Thoracic aorta (tissue), 2 donors: ENCODE results near the gene AKAP8L. TPM values are rescaled to one million over a fixed set of nuclear protein-coding genes. Genes with fewer than 3 reads are reported as not detected.
"Not testable (repeated sequence)": the region's sequence is repeated elsewhere in the genome, so short reads cannot be mapped to it uniquely, and the experiment has no call there.

Experiments used
- ATAC-seq: fragments of 150-250 bp; one replicate; pipeline ENCODE4 v1.8.0; 2017; ENCODE audit warnings: low read depth; ENCODE audit not compliant: insufficient number of reproducible peaks, low FRiP score
- DNase-seq: peaks from one replicate; pipeline ENCODE4 v3.0.0-alpha.2; 2020; ENCODE audit warnings: low spot score
- H3K27ac ChIP-seq, 2 donors: fragments of 200-600 bp; sonication (generic); 1 replicate in 1 of 2; 2 replicates in 1 of 2; pipeline ENCODE4 v1.5.1; 2016; ENCODE audit warnings: mild to moderate bottlenecking in 2 of 2, moderate library complexity in 2 of 2
- H3K27me3 ChIP-seq: fragments of 200-600 bp; sonication (generic); replicated peaks from 2 replicates; pipeline ENCODE4 v1.6.0; 2016; ENCODE audit warnings: mild to moderate bottlenecking; ENCODE audit not compliant: insufficient read depth
- H3K36me3 ChIP-seq: fragments of 200-600 bp; sonication (generic); one replicate; pipeline ENCODE4 v1.5.1; 2016
- H3K4me1 ChIP-seq, 2 donors: fragments of 200-600 bp; sonication (generic); 1 replicate in 1 of 2; 2 replicates in 1 of 2; pipeline versions ENCODE4 v1.5.1 to v1.6.0; 2016; ENCODE audit warnings: low read depth in 2 of 2, mild to moderate bottlenecking in 1 of 2; ENCODE audit not compliant: control insufficient read depth in 1 of 2
- H3K4me3 ChIP-seq: fragments of 200-600 bp; sonication (generic); 2 replicates; pipeline ENCODE4 v1.5.1; 2016; ENCODE audit warnings: mild to moderate bottlenecking
- H3K9me3 ChIP-seq: fragments of 200-600 bp; sonication (generic); 2 replicates; pipeline ENCODE4 v1.5.1; 2016
- total RNA-seq, 2 donors: library from RNA; depleted of rRNA; stranded (reverse); fragments of >200 nt; gene quantifications; one replicate each; pipeline versions ENCODE4 v1.1.0 to v1.2.3, GENCODE V29; 2016
- TF ChIP-seq, protein P1 (sequence below): fragments of 200-600 bp; sonication (generic); IDR thresholded peaks from one replicate; pipeline ENCODE4 v1.5.1; 2019; ENCODE audit warnings: antibody characterized with exemption

AKAP8L gene
- total RNA-seq, 2 donors from 2014 or later = 163 to 247 TPM

DNA sequence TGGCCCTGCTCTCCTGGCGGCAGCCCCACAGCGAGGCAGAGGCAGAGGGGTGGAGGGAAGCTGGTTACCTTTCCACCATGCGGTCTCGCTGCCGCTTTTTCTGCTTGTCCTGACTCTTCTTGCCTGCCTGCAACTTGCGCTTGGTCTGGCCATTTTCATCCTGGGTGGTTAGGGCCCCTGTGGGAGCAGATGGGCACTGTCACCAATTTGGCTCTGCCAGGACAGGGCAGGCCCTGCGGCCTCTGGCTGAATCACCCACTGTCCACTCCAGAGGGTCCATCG is 19.6 kb downstream of the AKAP8L start:
- TF ChIP-seq, protein P1, sequence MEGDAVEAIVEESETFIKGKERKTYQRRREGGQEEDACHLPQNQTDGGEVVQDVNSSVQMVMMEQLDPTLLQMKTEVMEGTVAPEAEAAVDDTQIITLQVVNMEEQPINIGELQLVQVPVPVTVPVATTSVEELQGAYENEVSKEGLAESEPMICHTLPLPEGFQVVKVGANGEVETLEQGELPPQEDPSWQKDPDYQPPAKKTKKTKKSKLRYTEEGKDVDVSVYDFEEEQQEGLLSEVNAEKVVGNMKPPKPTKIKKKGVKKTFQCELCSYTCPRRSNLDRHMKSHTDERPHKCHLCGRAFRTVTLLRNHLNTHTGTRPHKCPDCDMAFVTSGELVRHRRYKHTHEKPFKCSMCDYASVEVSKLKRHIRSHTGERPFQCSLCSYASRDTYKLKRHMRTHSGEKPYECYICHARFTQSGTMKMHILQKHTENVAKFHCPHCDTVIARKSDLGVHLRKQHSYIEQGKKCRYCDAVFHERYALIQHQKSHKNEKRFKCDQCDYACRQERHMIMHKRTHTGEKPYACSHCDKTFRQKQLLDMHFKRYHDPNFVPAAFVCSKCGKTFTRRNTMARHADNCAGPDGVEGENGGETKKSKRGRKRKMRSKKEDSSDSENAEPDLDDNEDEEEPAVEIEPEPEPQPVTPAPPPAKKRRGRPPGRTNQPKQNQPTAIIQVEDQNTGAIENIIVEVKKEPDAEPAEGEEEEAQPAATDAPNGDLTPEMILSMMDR = no peak
- no peak for DNase-seq
- Histone ChIP-seq H3K4me3 (no peak overlapping the region), H3K9me3 (no peaks in the 10 kb centered on the region), H3K36me3 (peaks cover 74% of the 10 kb centered on the region), H3K4me1 (peaks cover 13 to 28% of the 10 kb centered on the region in 2 donors), H3K27ac (no peak overlapping the region), H3K27me3 (no peaks in the 10 kb centered on the region)
- ATAC-seq = no peak

DNA sequence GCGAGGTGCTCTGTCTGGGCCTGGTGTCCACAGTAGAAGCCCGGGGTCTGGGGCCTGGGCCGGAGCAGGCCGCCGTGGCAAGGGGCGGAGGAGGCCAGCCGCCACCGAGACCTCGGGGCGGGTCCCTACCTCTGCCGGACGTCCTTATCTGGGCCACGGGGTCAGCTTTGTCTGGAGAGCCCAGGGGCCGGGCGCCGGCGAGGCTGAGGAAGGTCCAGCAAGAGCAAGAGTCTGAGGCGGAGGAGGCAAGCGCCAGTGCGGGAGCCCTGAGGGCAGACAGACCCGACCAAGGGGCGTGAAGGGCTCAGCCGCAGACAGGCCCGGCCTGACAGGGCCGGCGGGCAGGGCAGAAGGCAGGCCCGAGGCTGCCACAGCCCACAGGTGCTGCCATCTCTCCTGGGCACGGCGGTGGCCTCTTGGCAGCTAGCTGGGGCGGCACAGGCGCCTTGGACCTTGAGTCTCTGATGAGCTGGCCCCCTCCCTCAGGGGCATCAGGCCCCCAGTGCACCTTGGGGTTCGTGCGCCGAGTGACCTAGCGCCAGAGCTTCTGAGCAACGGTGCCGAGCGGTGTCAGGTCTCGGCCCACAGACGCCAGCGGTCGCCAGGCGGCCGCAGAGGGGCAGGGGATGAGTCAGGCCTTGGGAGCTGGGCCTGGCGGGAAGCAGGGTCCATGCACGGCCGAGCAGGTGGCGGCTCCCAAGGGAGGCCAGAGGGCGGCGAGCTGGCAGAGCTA is 20.1 kb downstream of the AKAP8L start:
- H3K9me3 ChIP-seq = no peaks in the 10 kb centered on the region
- H3K27me3 ChIP-seq = no peaks in the 10 kb centered on the region
- H3K27ac ChIP-seq = no peak overlapping the region
- no peak for DNase-seq
- peaks cover 77% of the 10 kb centered on the region for H3K36me3 ChIP-seq
- TF ChIP-seq, protein P1 = no peak
- H3K4me3 ChIP-seq = no peak overlapping the region
- ATAC-seq = no peak
- H3K4me1 ChIP-seq = peaks cover 9 to 23% of the 10 kb centered on the region in 2 donors

DNA sequence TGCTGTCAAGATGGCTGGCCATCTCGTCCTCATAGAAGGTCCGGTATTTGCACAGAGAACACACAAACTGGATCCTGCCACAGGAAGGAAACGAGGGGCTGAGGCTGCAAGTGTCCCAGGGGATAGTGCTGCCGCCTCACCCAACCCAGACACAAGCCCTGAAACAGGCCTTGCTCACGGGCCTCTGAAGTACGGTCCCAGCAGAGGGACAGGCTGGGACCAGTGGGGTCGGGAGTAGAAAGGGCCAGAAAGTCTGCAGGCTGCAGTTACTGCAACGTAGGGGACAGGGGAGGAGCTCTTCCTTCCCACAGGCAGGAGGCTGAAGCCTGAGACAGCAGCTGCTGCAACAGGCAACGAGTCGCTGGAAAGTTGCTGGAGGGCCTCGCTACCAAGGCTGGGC is 21.0 kb downstream of the AKAP8L start:
- H3K4me3 ChIP-seq = no peak overlapping the region
- no peaks in the 10 kb centered on the region for H3K9me3 ChIP-seq
- no peaks in the 10 kb centered on the region for H3K27me3 ChIP-seq
- peaks cover 77% of the 10 kb centered on the region for H3K36me3 ChIP-seq
- no peak for DNase-seq
- no peak overlapping the region for H3K27ac ChIP-seq
- ATAC-seq = no peak
- TF ChIP-seq, protein P1 = no peak
- peaks cover 6 to 14% of the 10 kb centered on the region in 2 donors for H3K4me1 ChIP-seq

DNA sequence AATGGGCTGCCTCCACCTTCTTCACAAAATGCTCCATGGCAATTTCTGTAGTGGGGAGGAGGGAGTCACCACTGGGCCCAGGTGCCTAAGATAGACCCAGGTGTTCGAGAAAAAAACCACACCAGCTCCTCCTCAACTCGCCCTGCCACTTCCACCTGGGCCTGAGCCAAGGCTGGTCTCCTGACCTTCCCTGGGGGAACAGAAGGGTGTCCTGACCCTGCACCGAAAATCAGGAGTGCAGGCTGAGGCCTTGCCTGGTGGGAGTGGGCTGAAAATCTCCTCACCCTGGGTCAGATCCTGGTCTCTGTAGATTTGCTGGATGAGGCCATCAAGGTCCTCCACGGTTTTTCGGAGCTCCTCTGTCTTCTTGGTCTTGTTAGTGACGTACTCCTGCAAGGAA is 21.6 kb downstream of the AKAP8L start:
- no peaks in the 10 kb centered on the region for H3K27me3 ChIP-seq
- DNase-seq (no peak), ATAC-seq (no peak)
- H3K4me3 ChIP-seq = no peak overlapping the region
- TF ChIP-seq, protein P1 = no peak
- H3K9me3 ChIP-seq = no peaks in the 10 kb centered on the region
- no peak overlapping the region for H3K27ac ChIP-seq
- H3K36me3 ChIP-seq = peaks cover 77% of the 10 kb centered on the region
- peaks cover 4 to 8% of the 10 kb centered on the region in 2 donors for H3K4me1 ChIP-seq

DNA sequence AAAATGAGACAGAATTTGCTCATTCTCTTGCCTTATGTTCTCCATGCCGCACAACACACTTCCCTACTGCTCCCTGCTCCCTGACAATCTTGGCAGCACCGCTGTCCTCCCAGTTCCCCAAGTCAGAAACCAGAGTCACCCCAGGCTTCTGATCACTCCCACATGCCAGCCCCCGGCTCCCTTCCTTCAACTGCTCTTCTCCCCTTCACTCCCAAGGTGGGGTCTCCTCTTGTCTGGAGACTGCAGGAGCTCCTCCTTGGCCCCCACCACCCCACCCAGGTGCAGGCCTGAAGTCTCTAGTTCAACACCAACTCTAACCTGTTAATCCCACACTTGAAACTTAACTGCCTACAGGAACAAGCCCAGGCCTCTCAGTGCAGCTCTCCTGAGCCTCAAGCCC is 22.4 kb downstream of the AKAP8L start:
- Histone ChIP-seq H3K27me3 (no peaks in the 10 kb centered on the region), H3K4me1 (peaks cover 0 to under 1% of the 10 kb centered on the region in 2 donors), H3K36me3 (peaks cover 78% of the 10 kb centered on the region), H3K27ac (peak overlapping the region in 1 of 2 donors; percentile 13), H3K4me3 (no peak overlapping the region), H3K9me3 (no peaks in the 10 kb centered on the region)
- ATAC-seq (no peak), DNase-seq (no peak)
- TF ChIP-seq, protein P1 = no peak

DNA sequence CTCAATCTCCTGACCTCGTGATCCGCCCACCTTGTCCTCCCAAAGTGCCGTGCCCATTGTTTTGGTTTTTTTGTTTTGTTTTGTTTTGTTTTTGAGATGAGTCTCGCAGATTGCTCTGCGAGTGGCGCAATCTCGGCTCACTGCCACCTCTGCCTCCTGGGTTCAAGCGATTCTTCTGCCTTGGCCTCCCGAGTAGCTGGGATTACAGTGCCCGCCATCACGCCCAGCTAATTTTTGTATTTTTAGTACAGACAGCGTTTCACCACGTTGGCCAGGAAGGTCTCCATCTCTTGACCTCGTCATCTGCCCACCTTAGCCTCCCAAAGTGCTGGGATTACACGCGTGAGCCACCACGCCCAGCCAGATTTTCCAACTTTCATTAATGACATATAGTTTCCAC is 23.5 kb downstream of the AKAP8L start:
- H3K36me3 ChIP-seq = peaks cover 70% of the 10 kb centered on the region
- not testable (repeated sequence) for H3K4me1 ChIP-seq, H3K27ac ChIP-seq, H3K27me3 ChIP-seq, ATAC-seq, DNase-seq, H3K9me3 ChIP-seq, H3K4me3 ChIP-seq
